ENCODE data around the gene PEAK1.
"Not testable (repeated sequence)": the region's sequence is repeated elsewhere in the genome, so short reads cannot be mapped to it uniquely, and the experiment has no call there.

PEAK1 gene

GRCh38 chr15:77309392-77309791 is 110.5 kb downstream of the PEAK1 start:
- no peak for DNase-seq (ENCODE audit: low read depth)

- no peak for DNase-seq (ENCODE audit: low read depth)
These were observed 114.0 kb downstream of the PEAK1 start for GRCh38 chr15:77305953-77306352.

GRCh38 chr15:77296773-77297337 is 123.0 kb downstream of the PEAK1 start:
- DNase-seq (ENCODE audit: low read depth) = no peak

GRCh38 chr15:77295446-77295845 is 124.5 kb downstream of the PEAK1 start:
- no peak for DNase-seq (ENCODE audit: low read depth)

GRCh38 chr15:77292969-77293558 is 126.8 kb downstream of the PEAK1 start:
- no peak for DNase-seq (ENCODE audit: low read depth)

GRCh38 chr15:77291107-77291506 is 128.8 kb downstream of the PEAK1 start:
- DNase-seq (ENCODE audit: low read depth) = no peak

- no peak for DNase-seq (ENCODE audit: low read depth)
These were observed 132.5 kb downstream of the PEAK1 start for GRCh38 chr15:77287385-77287784.

- no peak for DNase-seq (ENCODE audit: low read depth)
These were observed 134.6 kb downstream of the PEAK1 start for GRCh38 chr15:77285057-77285997.

GRCh38 chr15:77282333-77282732 is 137.6 kb downstream of the PEAK1 start:
- DNase-seq (ENCODE audit: low read depth) = no peak

- no peak for DNase-seq (ENCODE audit: low read depth)
These were observed 143.0 kb downstream of the PEAK1 start for GRCh38 chr15:77276943-77277342.

GRCh38 chr15:77276096-77276495 is 143.8 kb downstream of the PEAK1 start:
- DNase-seq (ENCODE audit: low read depth) = no peak

- DNase-seq (ENCODE audit: low read depth) = not testable (repeated sequence)
These were observed 146.8 kb downstream of the PEAK1 start for GRCh38 chr15:77273136-77273535.

- no peak for DNase-seq (ENCODE audit: low read depth)
These were observed 153.1 kb downstream of the PEAK1 start for GRCh38 chr15:77266708-77267386.

- no peak for DNase-seq (ENCODE audit: low read depth)
These were observed 164.5 kb downstream of the PEAK1 start for GRCh38 chr15:77255385-77255784.

GRCh38 chr15:77251662-77252061 is 168.2 kb downstream of the PEAK1 start:
- DNase-seq (ENCODE audit: low read depth) = peak; percentile 4

- DNase-seq (ENCODE audit: low read depth) = no peak
These were observed 172.8 kb downstream of the PEAK1 start for GRCh38 chr15:77247116-77247515.

GRCh38 chr15:77243716-77244401 is 176.0 kb downstream of the PEAK1 start:
- no peak for DNase-seq (ENCODE audit: low read depth)

GRCh38 chr15:77243135-77243534 is 176.8 kb downstream of the PEAK1 start:
- DNase-seq (ENCODE audit: low read depth) = no peak

GRCh38 chr15:77239882-77240608 is 179.9 kb downstream of the PEAK1 start:
- no peak for DNase-seq (ENCODE audit: low read depth)

GRCh38 chr15:77235566-77235965 is 184.3 kb downstream of the PEAK1 start:
- DNase-seq (ENCODE audit: low read depth) = no peak

GRCh38 chr15:77228828-77229227 is 191.1 kb downstream of the PEAK1 start:
- DNase-seq (ENCODE audit: low read depth) = no peak
